H9 (cell line): ENCODE measurements around the gene OR2J2. TPM values are rescaled to one million over a fixed set of nuclear protein-coding genes. Genes with fewer than 3 reads are reported as not detected.
"Not testable (repeated sequence)": the region's sequence is repeated elsewhere in the genome, so short reads cannot be mapped to it uniquely, and the experiment has no call there.

Experiments used
- DNase-seq: peaks from one replicate; pipeline ENCODE4 v3.0.0-alpha.2; 2017
- H2AFZ ChIP-seq: one replicate; pipeline ENCODE4 v1.6.1; 2013; ENCODE audit warnings: mild to moderate bottlenecking, low read length, control low read depth, moderate library complexity
- H2AK5ac ChIP-seq: 2 replicates; pipeline ENCODE4 v1.6.1; 2013; ENCODE audit warnings: low read length, control low read depth, mixed read lengths; ENCODE audit not compliant: insufficient read length
- H2BK120ac ChIP-seq: one replicate; pipeline ENCODE4 v1.6.1; 2013; ENCODE audit warnings: low read depth, mild to moderate bottlenecking, low read length, control low read depth, inconsistent platforms; ENCODE audit not compliant: poor library complexity, severe bottlenecking
- H2BK12ac ChIP-seq: 2 replicates; pipeline ENCODE4 v1.6.1; 2013; ENCODE audit warnings: low read length, control low read depth, mixed read lengths, low read depth; ENCODE audit not compliant: insufficient read length
- H2BK15ac ChIP-seq: 2 replicates; pipeline ENCODE4 v1.6.1; 2013; ENCODE audit warnings: low read depth, low read length, control low read depth
- H2BK20ac ChIP-seq: one replicate; pipeline ENCODE4 v1.6.1; 2013; ENCODE audit warnings: low read depth, mild to moderate bottlenecking, low read length, control low read depth, inconsistent platforms; ENCODE audit not compliant: poor library complexity, severe bottlenecking
- H2BK5ac ChIP-seq: 2 replicates; pipeline ENCODE4 v1.6.1; 2013; ENCODE audit warnings: low read length, control low read depth, mixed read lengths; ENCODE audit not compliant: insufficient read length
- H3K14ac ChIP-seq: 2 replicates; pipeline ENCODE4 v1.6.1; 2013; ENCODE audit warnings: low read length, control low read depth; ENCODE audit not compliant: insufficient read depth
- H3K18ac ChIP-seq: 2 replicates; pipeline ENCODE4 v1.6.1; 2013; ENCODE audit warnings: low read depth, mild to moderate bottlenecking, mixed read lengths, low read length, control low read depth; ENCODE audit not compliant: insufficient read length
- H3K23ac ChIP-seq: 2 replicates; pipeline ENCODE4 v1.6.1; 2013; ENCODE audit warnings: low read length, control low read depth, mixed read lengths, low read depth; ENCODE audit not compliant: insufficient read length
- H3K23me2 ChIP-seq: 2 replicates; pipeline ENCODE4 v1.6.1; 2013; ENCODE audit warnings: low read depth, mild to moderate bottlenecking, mixed read lengths, low read length, control low read depth; ENCODE audit not compliant: insufficient read length, poor library complexity, severe bottlenecking
- H3K27ac ChIP-seq: 2 replicates; pipeline ENCODE4 v1.5.1; 2013; ENCODE audit warnings: low read length, control low read depth, mixed read lengths, low read depth; ENCODE audit not compliant: insufficient read length
- H3K27me3 ChIP-seq: 2 replicates; pipeline ENCODE4 v1.6.1; 2013; ENCODE audit warnings: low read length, control low read depth, inconsistent platforms; ENCODE audit not compliant: insufficient read depth
- H3K4ac ChIP-seq: 2 replicates; pipeline ENCODE4 v1.6.1; 2013; ENCODE audit warnings: low read depth, mild to moderate bottlenecking, control low read depth, inconsistent platforms, low read length, moderate library complexity
- H3K4me1 ChIP-seq: 2 replicates; pipeline ENCODE4 v1.6.1; 2013; ENCODE audit warnings: low read length, control low read depth, inconsistent platforms; ENCODE audit not compliant: insufficient read depth
- H3K4me2 ChIP-seq: 2 replicates; pipeline ENCODE4 v1.6.1; 2013; ENCODE audit warnings: low read length, control low read depth, mixed read lengths; ENCODE audit not compliant: insufficient read length, insufficient read depth
- H3K56ac ChIP-seq: 2 replicates; pipeline ENCODE4 v1.6.1; 2013; ENCODE audit warnings: low read depth, mild to moderate bottlenecking, mixed read lengths, low read length, control low read depth; ENCODE audit not compliant: insufficient read length
- H3K79me1 ChIP-seq: 2 replicates; pipeline ENCODE4 v1.6.1; 2013; ENCODE audit warnings: low read depth, mild to moderate bottlenecking, moderate library complexity, low read length, control low read depth, inconsistent platforms; ENCODE audit not compliant: insufficient read depth, poor library complexity, severe bottlenecking
- H3K79me2 ChIP-seq: 2 replicates; pipeline ENCODE4 v1.6.1; 2013; ENCODE audit warnings: low read length, control low read depth, inconsistent platforms; ENCODE audit not compliant: insufficient read depth
- H3K9ac ChIP-seq: 2 replicates; pipeline ENCODE4 v1.6.1; 2013; ENCODE audit warnings: low read length, control low read depth, mixed read lengths; ENCODE audit not compliant: insufficient read length; ENCODE audit errors: extremely low read depth
- H3K9me3 ChIP-seq: one replicate; pipeline ENCODE4 v1.6.1; 2013; ENCODE audit warnings: low read depth, low read length, inconsistent platforms; ENCODE audit not compliant: control insufficient read depth
- H3T11ph ChIP-seq: one replicate; pipeline ENCODE4 v1.6.1; 2013; ENCODE audit warnings: mild to moderate bottlenecking, low read length, control low read depth, inconsistent platforms
- H4K20me1 ChIP-seq: one replicate; pipeline ENCODE4 v1.6.1; 2013; ENCODE audit not compliant: control insufficient read depth, insufficient read length, insufficient read depth
- H4K5ac ChIP-seq: 2 replicates; pipeline ENCODE4 v1.6.1; 2013; ENCODE audit warnings: low read depth, mild to moderate bottlenecking, mixed read lengths, low read length, control low read depth; ENCODE audit not compliant: insufficient read length
- H4K8ac ChIP-seq: replicated peaks from 2 replicates; pipeline ENCODE4 v1.6.1; 2013; ENCODE audit warnings: low read length, control low read depth, mixed read lengths, low read depth; ENCODE audit not compliant: insufficient read length
- H4K91ac ChIP-seq: 2 replicates; pipeline ENCODE4 v1.6.1; 2013; ENCODE audit warnings: low read depth, mild to moderate bottlenecking, moderate library complexity, mixed read lengths, low read length, control low read depth; ENCODE audit not compliant: insufficient read length
- H3K27ac Mint-ChIP-seq, 3 experiments: 2 replicates in 2 of 3; 3 replicates in 1 of 3; pipeline ENCODE4 v1.8.0; 2020 to 2021; ENCODE audit warnings: mixed read lengths in 3 of 3, mild to moderate bottlenecking in 1 of 3, moderate library complexity in 1 of 3
- H3K27me3 Mint-ChIP-seq: 2 replicates; pipeline ENCODE4 v1.8.0; 2021; ENCODE audit warnings: low read depth, mild to moderate bottlenecking, moderate library complexity, mixed read lengths
- H3K36me3 Mint-ChIP-seq, 3 experiments: 2 replicates in 2 of 3; 3 replicates in 1 of 3; pipeline ENCODE4 v1.8.0; 2020 to 2021; ENCODE audit warnings: low read depth in 3 of 3, mixed read lengths in 3 of 3; ENCODE audit not compliant: insufficient read depth in 1 of 3
- H3K4me1 Mint-ChIP-seq, 2 experiments: 2 replicates each; pipeline ENCODE4 v1.8.0; 2020; ENCODE audit warnings: mixed read lengths in 2 of 2
- H3K4me3 Mint-ChIP-seq, 2 experiments: 2 replicates in 1 of 2; 3 replicates in 1 of 2; pipeline ENCODE4 v1.8.0; 2020 to 2021; ENCODE audit warnings: mild to moderate bottlenecking in 2 of 2, mixed read lengths in 2 of 2, moderate library complexity in 1 of 2
- H3K9me3 Mint-ChIP-seq, 2 experiments: 2 replicates in 1 of 2; 3 replicates in 1 of 2; pipeline ENCODE4 v1.8.0; 2020; ENCODE audit warnings: mild to moderate bottlenecking in 2 of 2, mixed read lengths in 2 of 2, moderate library complexity in 1 of 2
- WGBS: extraction: QIAGEN DNeasy Blood & Tissue Kit; methylation state at CpG from one replicate; pipeline ENCODE4 v1.1.7; 2013; ENCODE audit warnings: missing lambda C conversion rate, low lambda C conversion rate, mixed read lengths; ENCODE audit not compliant: insufficient read length; ENCODE audit errors: extremely low coverage; 5-methylcytosine and 5-hydroxymethylcytosine counted together
- total RNA-seq: library from RNA; stranded (reverse); gene quantifications from 2 replicates; pipeline ENCODE4 v1.2.1, GENCODE V29; 2021

Gene OR2J2
- total RNA-seq, 1 experiment from 2014 or later, result not detected

GRCh38 chr6:29159922-29160321, 10.8 kb upstream of the OR2J2 start:
- H3K14ac ChIP-seq, H3K9me3 ChIP-seq, H3K4me2 ChIP-seq, H3K4me1 ChIP-seq, H2BK5ac ChIP-seq, H2AFZ ChIP-seq, H3K9me3 Mint-ChIP-seq, H3K9ac ChIP-seq, H2AK5ac ChIP-seq, H3K27me3 Mint-ChIP-seq, H3K36me3 Mint-ChIP-seq, H3K18ac ChIP-seq, H2BK120ac ChIP-seq, H3K4ac ChIP-seq, DNase-seq, H3K56ac ChIP-seq, H2BK15ac ChIP-seq, H3K4me3 Mint-ChIP-seq, H3K27me3 ChIP-seq, H3K79me1 ChIP-seq, H4K8ac ChIP-seq, H3K23me2 ChIP-seq, H4K5ac ChIP-seq, H4K20me1 ChIP-seq, H2BK12ac ChIP-seq, H3K79me2 ChIP-seq, H3K27ac Mint-ChIP-seq, H3K23ac ChIP-seq, H3K4me1 Mint-ChIP-seq, H3K27ac ChIP-seq, H4K91ac ChIP-seq, H3T11ph ChIP-seq, H2BK20ac ChIP-seq: not testable (repeated sequence)
- no CpG with 5 or more reads among the region's 29 CpGs for WGBS

- H3K9ac ChIP-seq, H2BK12ac ChIP-seq, H3K79me1 ChIP-seq, DNase-seq, H3K4me1 ChIP-seq, H3K27ac Mint-ChIP-seq, H3K27ac ChIP-seq, H3K9me3 Mint-ChIP-seq, H3K79me2 ChIP-seq, H4K8ac ChIP-seq, H4K20me1 ChIP-seq, H3K36me3 Mint-ChIP-seq, H3K4me1 Mint-ChIP-seq, H4K5ac ChIP-seq, H2BK20ac ChIP-seq, H2AFZ ChIP-seq, H3K4me3 Mint-ChIP-seq, H2AK5ac ChIP-seq, H2BK120ac ChIP-seq, H2BK15ac ChIP-seq, H3T11ph ChIP-seq, H3K23me2 ChIP-seq, H3K4ac ChIP-seq, H2BK5ac ChIP-seq, H3K14ac ChIP-seq, H3K4me2 ChIP-seq, H3K23ac ChIP-seq, H3K9me3 ChIP-seq, H4K91ac ChIP-seq, H3K27me3 ChIP-seq, H3K18ac ChIP-seq, H3K56ac ChIP-seq, H3K27me3 Mint-ChIP-seq: not testable (repeated sequence)
- no CpG with 5 or more reads among the region's 28 CpGs for WGBS
Measured at GRCh38 chr6:29165571-29165970, 5.1 kb upstream of the OR2J2 start.
